Activated CD8-positive, alpha-beta memory T cell treated with anti-CD3 and anti-CD28 coated beads for 24 hours (primary cell): Measurements from ENCODE around the gene PSMA4.
"Not testable (repeated sequence)": the region's sequence is repeated elsewhere in the genome, so short reads cannot be mapped to it uniquely, and the experiment has no call there.

Experiments used
- DNase-seq: peaks from one replicate; pipeline ENCODE4 v3.0.0-alpha.2; 2020

The PSMA4 gene

DNA sequence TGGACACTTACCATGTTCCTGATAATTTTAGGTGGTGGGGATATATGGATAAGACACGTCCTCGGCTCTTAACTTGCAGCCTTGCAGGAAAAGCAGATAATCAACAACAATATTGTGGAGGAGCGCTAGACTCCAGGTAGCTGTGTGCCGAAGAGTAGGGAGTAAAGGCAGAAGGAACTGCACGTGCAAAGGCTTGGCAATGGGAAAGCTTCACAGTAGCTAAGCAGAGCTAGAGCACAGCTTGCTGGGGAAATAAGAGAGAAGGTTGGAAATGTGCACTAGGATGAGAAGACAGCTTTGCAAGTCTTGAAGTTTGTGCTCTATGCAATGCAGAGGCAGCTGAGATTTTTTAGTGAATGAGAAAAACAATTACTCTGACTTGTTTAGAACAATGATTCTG, 12.4 kb downstream of the PSMA4 start:
- no peak for DNase-seq

DNA sequence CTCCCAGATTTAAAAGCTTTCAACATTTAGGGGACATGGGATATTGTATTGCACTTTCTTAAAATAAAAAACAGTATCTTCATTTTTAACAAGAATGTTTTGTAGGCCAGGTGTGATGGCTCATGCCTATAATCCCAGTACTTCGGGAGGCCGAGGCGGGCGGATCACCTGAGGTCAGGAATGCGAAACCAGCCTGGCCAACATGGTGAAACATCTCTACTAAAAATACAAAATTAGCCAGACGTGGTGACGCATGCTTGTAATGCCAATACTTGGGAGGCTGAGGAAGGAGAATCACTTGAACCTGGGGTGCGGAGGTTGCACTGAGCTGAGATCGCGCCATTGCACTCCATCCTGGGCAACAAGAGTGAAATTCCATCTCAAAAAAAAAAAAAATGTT, 20.0 kb downstream of the PSMA4 start:
- DNase-seq = not testable (repeated sequence)

DNA sequence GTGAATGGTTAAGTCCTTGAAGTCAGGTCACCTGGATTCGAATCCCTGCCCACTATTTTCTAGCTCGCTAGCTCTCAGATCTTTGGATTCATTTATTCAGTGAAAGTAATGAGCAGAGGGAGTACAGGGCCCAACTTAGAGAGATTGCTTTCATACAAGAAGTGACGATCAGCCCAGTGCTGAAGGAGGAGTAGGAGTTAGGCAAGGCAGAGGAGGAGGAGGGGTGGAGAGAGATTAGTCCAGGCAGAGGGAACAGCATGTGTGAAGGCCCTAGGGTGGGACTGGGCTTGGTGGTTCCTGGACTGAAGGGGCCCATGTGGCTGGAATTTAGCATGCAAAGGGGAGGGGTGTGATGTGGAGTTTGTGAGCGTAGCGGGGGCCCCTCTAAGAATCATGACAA, 21.2 kb downstream of the PSMA4 start:
- no peak for DNase-seq

DNA sequence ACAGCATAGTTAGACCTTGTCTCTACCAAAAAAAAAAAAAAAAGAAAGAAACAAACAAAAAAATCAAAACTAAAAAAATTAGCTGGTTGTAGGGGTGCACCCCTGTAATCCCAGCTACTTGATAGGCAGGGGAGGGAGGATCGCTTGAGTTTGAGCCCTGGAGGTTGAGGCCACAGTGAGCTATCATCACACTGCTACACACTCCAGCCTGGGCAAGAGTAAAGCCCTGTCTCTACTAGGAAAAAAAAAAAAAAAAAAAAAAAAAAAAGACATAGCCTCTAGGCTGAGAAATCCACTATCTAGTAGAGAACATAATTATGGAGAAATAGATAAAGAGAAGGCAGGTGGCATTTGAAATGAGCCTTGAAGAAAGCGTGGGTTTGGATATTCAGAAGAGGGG, 22.8 kb downstream of the PSMA4 start:
- DNase-seq = no peak

DNA sequence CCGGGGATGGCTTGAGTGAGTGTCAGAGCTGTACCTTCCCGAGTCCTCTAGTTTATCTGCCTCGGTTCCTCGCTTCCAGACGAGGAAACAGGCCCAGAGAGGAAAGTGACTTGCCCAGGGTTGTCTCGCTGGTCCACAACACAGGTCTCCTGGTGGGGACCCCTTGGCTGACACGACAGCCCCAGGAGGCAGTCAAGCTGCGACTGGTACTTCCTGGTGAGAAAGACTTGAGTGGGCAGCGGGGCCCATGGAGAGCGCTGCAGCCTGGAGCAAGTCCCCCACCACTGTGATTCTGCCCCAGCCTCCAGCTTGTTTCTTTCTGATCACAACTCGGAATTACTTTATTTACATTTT, 24.5 kb downstream of the PSMA4 start:
- no peak for DNase-seq

DNA sequence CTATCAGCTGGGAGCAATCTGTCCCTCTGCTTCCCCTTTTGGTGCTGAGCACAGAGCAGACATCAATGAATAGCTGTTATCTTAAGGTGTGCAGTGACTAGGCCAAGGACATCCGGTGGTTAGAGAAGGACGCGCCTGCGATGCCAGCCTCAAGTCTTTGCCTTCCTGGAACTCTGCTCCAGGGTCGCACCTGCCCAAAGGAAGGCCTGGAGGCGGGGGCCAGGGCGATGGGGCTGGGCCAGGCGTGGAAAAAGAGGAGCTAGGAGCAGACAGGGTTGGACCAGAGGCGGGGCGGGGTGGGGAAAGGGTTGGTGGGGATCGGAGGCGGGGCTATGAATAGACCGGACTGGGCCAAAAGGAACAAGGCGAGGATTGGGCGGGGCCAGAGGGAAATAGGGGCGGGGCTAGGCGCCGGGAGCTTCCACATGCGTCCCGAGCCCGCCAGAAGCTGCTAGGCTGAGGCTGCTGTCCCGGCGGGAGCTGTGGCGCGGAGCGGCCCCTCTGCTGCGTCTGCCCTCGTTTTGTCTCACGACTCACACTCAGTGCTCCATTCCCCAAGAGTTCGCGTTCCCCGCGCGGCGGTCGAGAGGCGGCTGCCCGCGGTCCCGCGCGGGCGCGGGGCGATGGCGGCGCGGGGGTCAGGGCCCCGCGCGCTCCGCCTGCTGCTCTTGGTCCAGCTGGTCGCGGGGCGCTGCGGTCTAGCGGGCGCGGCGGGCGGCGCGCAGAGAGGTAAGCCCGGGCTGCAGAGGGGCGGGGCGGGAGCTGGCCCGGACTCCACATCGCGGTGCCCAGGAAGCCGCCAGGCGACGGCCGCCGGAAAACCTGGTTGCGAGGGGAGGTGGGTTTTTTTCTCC, 25.1 kb downstream of the PSMA4 start, which contains the start of gene CHRNA5:
TSS of gene CHRNA5 (plus strand) at position 424 of the 854 bp plus-strand sequence. CDS start at position 624, 200 bp downstream.
- peak; percentile 92 for DNase-seq

DNA sequence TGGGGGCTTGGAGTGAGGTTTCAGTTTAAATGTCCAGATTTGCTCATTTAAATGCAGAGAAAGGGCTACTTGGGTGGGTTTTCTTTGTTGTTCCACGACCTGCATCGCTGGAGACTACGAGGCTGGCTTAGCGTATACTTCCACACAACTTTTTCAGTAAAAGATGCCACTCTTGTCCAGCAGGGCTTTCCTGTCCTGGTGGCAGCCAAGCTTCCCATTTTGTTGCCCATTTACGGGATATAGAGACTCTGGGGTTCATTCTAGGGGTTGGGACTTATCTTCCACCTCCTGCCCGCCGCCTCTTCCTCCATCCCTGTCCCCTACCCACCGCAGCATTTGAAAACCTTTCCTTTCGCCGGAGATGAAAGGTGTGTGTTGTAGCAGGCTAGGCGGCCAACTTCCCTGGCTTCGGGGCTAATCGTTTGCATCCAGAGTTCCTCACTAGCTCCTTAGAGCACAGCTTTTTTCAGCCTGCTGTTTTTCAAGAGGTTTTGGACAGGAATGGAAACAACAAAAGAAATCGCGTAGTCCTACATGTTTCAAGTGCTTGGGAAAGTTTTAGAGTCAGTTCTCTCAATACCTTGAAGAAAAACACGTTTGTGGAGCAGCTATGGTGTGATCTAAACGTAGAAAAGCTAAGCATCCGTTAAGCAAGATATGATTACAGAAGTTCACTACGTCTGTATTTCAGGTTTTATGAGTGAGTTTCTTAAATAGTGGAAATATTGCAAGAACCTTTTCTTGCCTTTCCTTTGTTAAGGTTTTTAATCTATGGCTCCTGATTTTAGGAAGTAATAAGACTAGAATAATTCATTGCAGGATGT, 25.9 kb downstream of the PSMA4 start:
- DNase-seq = peak; percentile 60

DNA sequence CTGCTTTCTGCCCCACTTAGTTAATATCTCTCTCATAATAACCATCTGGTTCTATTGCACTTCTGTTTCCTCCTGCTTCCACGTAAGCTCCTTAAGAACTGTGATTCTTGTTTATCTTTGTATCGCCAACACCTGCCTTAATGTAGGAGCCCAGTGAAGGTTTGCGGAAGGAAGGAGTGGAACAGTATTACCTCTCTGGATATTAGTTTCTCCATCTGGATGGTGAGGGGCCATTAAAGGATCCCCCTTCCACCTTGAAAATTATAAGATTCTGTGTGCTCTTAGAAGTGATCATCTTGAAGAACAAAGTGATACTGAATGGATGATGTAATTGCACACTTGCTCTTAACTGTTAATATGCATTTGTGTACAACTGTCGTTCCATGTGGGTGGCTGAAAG, 27.3 kb downstream of the PSMA4 start:
- no peak for DNase-seq

DNA sequence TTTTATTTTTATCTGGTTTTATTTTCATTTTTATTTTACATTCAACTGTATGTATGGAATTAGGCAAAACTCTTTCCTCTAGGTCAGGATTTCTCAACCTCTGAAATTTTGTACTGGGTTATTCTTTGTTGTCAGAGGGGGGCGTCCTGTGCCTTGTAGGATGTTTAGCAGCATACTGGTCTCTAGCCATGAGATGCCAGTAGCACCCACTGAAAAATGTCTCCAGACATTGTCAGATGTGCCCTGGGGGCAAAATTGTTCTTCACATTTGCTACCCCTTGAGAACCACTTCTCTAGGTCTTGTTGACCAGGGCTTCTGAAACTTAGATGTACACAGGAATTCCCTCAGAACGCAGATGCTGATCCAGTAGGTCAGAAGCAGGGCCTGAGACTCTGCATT, 30.5 kb downstream of the PSMA4 start:
- DNase-seq = no peak

DNA sequence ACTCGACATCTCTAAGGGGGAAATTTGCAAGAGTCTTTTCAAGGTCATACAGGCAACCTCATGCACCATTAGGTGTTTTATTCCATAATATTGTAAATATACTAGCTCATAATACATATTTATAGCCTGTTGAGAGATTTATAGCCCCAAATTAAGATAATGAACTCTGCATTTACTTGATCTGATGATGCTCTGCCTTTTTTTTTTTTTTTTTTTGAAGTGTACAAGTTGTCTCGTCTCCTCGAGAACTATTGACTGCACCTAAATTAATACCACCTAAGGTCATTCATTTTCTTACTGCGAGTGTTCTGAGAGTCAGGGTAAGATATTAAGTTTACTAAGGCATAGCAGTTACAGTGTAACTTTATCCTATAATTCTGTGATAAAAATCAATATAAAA, 31.1 kb downstream of the PSMA4 start:
- DNase-seq = no peak

DNA sequence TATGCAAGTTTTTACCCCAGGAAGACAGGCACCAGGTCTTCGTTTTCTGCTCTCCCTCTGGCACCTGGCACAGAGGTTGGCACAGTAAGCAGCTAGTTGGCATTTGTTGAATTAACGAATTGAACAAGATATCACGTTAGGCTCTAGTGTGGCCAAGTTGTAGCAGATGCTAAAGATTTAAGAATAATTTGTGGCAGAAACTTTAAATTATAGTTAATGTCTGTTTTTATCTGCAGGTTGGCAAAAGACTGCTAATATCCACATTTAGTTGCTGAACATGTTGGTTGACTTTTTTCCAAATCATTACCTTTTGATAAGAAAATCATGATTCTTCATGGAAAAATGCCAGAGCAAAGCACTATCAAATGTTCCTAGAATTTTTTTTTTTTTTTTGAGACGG, 33.2 kb downstream of the PSMA4 start:
- DNase-seq = no peak

DNA sequence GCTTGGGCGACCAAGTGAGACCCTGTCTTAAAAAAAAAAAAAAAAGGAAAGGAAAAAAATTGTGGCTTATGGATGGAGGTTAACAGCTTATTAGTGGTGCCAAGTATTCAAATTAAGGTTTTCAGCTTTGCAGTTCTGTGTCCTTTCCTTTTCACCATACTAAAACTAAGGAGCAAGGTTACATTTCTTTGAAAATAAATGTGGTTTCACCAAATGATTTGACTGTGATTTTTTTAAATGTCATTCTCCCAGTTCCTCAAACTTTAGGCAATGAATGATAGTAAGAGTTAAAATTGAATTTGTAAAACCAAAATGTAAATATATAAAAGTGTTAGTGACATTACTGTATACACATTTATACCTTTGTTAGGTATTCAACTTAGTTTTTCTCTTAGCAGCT, 34.7 kb downstream of the PSMA4 start:
- DNase-seq = no peak

DNA sequence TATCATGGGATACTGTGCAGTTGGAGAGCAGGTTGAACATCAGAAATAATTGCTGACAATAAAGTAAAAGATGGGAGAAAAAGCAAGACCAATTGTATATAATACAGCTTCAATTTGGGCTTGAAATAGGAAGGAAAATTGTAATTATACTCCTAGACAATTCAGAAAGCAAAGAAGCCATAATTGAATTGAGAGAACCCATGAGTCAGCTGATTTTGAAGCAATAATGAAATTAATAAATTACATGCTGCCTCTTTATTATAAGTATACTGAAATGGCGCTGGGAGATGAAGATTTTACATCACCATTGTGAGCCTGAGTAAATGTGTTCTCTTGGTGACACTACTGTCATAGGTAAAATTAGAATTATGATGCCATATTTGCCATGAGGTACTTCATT, 57.3 kb downstream of the PSMA4 start:
- no peak for DNase-seq

DNA sequence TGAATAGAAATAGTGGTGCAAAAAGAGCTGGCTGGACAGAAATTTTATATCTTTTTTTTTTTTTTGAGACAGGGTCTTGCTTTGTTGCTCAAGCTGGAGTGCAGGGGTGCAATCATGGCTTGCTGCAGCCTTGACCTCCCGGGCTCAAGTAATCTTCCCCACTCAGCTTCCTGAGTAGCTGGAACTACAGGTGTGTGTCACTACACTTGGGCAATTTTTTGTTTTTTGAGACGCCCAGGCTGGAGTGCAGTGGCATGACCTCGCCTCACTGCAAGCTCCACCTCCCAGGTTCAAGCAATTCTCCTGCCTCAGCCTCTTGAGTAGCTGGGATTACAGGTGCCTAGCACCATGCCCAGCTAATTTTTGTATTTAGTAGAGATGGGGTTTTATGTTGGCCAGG, 58.1 kb downstream of the PSMA4 start:
- DNase-seq = no peak

DNA sequence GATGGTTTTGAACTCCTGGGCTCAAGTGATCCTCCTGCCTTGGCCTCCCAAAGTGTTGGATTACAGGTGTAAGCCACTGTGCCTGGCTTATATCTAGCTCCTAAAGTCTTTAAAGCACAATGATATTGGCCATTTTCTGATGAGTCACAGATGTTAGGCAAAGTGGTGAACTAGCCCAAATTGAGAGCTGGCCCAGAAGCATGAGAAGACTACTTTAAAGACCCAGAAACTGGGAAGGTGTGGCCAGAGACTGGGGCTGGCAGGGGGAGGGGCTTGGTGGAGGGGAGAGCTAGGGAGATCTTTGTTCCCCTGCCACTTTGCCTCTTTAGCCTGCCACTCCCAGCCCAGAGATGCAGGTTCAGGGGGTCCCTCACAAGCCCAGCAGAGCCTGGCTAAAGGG, 58.9 kb downstream of the PSMA4 start:
- no peak for DNase-seq
